Dendritic cell treated with granulocyte-macrophage colony-stimulating factor and Interleukin-4, amounts not matched to agents 40 ng/mL and 50 ng/mL, for 4 days (primary cell): ENCODE results near the gene PIK3R3.

Experiments used
- H3K27ac Mint-ChIP-seq: one replicate; pipeline ENCODE4 v1.8.0; 2022; ENCODE audit warnings: mild to moderate bottlenecking, mixed read lengths
- H3K27me3 Mint-ChIP-seq: one replicate; pipeline ENCODE4 v1.8.0; 2022; ENCODE audit warnings: mild to moderate bottlenecking, mixed read lengths
- H3K36me3 Mint-ChIP-seq: one replicate; pipeline ENCODE4 v1.8.0; 2022; ENCODE audit warnings: low read depth, mixed read lengths
- H3K4me1 Mint-ChIP-seq: one replicate; pipeline ENCODE4 v1.8.0; 2022; ENCODE audit warnings: low read depth, mixed read lengths
- H3K4me3 Mint-ChIP-seq: one replicate; pipeline ENCODE4 v1.8.0; 2022; ENCODE audit warnings: mild to moderate bottlenecking, moderate library complexity, mixed read lengths
- H3K9me3 Mint-ChIP-seq: one replicate; pipeline ENCODE4 v1.8.0; 2022; ENCODE audit warnings: mixed read lengths
- intact Hi-C: fragments of 100-400 bp; cut with micrococcal nuclease; formaldehyde crosslinking; loops from one replicate; pipeline ENCODE4 v1.15.0; 2022

PIK3R3 gene

DNA sequence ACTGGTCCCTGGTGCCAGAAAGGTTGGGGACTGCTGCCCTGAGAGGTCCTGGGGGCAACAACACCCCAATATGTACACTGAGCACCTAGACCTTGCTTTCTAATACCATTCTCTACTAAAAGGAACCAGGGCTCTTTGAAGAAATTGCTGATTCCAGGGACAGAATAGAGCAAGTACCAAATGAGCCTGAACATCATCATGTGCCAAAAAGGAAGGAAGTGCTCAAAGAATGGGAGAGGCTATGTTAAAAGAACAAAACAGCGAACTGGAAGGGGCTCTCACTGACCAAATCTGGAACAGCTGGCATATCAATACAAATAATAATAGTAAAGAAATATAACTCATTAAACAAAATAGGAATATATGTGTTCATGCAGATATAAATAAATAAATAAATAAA is 50.8 kb downstream of the PIK3R3 start:
- H3K4me1 Mint-ChIP-seq: no peaks in the 10 kb centered on the region
- no peaks in the 10 kb centered on the region for H3K9me3 Mint-ChIP-seq
- no peak overlapping the region for H3K27ac Mint-ChIP-seq
- intact Hi-C loops: no loop called here
- no peaks in the 10 kb centered on the region for H3K36me3 Mint-ChIP-seq
- H3K27me3 Mint-ChIP-seq: peaks cover 3% of the 10 kb centered on the region
- no peak overlapping the region for H3K4me3 Mint-ChIP-seq

DNA sequence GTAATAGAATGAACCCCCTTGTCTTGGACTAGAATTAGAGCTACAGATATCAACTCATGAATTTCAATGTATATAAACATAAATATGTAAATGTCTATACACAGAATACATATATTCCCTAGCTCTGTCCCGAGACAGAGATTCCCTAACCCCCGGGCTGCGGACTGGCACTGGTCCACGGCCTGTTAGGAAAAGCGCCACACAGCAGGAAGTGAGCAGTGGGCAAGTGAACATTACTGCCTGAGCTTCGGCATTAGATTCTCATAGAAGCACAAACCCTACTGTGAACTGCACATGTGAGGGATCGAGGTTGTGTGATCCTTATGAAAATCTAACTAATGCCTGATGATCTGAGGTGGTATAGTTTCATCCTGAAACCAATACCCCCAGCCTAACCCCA is 51.2 kb downstream of the PIK3R3 start:
- Mint-ChIP-seq H3K27me3 (peaks cover 3% of the 10 kb centered on the region), H3K4me3 (no peak overlapping the region), H3K27ac (no peak overlapping the region), H3K9me3 (no peaks in the 10 kb centered on the region), H3K36me3 (no peaks in the 10 kb centered on the region), H3K4me1 (peaks cover 2% of the 10 kb centered on the region)
- intact Hi-C loops: no loop called here

DNA sequence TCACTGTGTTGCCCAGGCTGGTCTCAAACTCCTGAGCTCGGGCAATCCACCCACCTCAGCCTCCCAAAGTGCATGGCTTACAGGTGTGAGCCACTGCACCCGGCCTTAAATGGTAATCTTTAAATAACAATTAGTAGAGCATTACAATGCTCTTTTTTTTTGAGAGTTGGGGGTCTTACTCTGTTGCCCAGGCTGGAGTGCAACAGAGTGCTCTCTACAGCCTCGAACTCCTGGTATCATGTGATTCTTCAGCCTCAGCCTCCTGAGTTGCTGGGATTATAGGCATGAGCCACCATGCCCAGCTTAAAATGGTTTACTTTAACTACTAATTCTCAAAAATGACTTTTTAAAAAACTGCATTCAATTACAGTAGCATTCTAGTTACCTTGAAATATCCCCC is 52.2 kb downstream of the PIK3R3 start:
- no peaks in the 10 kb centered on the region for H3K36me3 Mint-ChIP-seq
- intact Hi-C loops: no loop called here
- H3K27ac Mint-ChIP-seq: no peak overlapping the region
- H3K9me3 Mint-ChIP-seq: no peaks in the 10 kb centered on the region
- peaks cover 6% of the 10 kb centered on the region for H3K27me3 Mint-ChIP-seq
- no peak overlapping the region for H3K4me3 Mint-ChIP-seq
- H3K4me1 Mint-ChIP-seq: peaks cover 6% of the 10 kb centered on the region

DNA sequence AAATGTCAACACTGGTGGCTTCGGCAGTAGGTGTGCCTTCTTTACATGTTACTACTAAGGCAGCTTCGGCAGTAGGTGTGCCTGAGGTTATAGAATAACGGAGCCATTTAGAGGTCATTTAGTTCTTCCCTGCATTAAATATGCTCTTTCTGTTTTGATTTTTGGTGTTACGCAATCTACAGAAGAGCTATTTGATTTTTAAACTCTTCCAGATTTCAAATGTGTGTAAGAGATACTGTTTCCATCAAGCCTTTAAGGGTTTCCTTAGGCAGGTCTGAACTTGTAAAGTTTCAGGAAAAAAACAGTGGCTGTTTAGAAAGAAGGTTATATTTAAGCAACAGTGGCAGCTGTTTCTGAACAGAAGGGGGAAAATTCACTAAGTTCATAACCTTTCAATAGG is 54.8 kb downstream of the PIK3R3 start:
- Mint-ChIP-seq H3K4me1 (peaks cover 6% of the 10 kb centered on the region), H3K4me3 (no peak overlapping the region), H3K27ac (no peak overlapping the region), H3K27me3 (peaks cover 6% of the 10 kb centered on the region), H3K36me3 (no peaks in the 10 kb centered on the region), H3K9me3 (no peaks in the 10 kb centered on the region)
- intact Hi-C loops: no loop called here

DNA sequence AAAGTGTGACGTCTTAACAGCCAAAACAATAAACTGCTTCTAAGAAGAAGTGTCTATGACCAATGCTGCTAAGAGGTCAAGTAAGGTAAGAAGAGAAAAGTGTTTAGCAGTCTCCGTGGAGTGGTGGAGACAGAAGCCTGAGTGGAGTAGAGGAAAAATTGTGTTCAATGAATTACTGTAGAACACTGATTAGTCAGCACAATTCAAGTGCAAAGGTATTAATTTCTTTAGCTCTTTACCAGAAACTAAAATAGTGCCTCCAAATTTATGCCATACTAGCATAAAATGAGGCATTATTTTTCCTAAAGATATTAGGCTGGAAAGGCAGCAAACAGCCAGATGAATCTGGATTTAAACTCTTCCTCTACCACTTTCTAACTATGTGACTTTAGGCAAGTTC is 56.1 kb downstream of the PIK3R3 start:
- peaks cover 11% of the 10 kb centered on the region for H3K4me1 Mint-ChIP-seq
- intact Hi-C loops: no loop called here

DNA sequence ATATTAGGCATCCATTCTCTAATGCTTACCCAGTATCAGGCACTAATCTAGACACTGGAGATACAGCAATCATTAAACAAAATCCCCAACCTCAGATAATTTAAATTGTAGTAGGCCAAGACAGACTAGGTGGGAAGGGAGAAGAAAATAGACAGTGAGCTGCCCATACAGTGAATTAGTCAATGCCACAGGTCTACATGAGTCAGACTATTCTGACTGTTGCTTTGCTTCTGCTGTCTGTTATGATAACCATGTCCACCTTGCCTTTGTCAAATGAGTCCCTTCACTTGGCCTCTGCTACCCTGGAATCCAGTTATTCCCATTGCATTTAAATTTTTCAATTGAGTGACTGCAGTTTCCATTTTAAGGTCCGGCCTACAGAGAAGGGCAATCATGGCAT is 59.5 kb downstream of the PIK3R3 start:
- no peaks in the 10 kb centered on the region for H3K36me3 Mint-ChIP-seq
- no peak overlapping the region for H3K4me3 Mint-ChIP-seq
- H3K27me3 Mint-ChIP-seq: peaks cover 9% of the 10 kb centered on the region
- peaks cover 11% of the 10 kb centered on the region for H3K4me1 Mint-ChIP-seq
- H3K27ac Mint-ChIP-seq: no peak overlapping the region
- intact Hi-C loops: no loop called here
- H3K9me3 Mint-ChIP-seq: no peaks in the 10 kb centered on the region

More for the DNA sequence above, 56.1 kb downstream of the PIK3R3 start:
- Mint-ChIP-seq H3K9me3 (no peaks in the 10 kb centered on the region), H3K36me3 (no peaks in the 10 kb centered on the region), H3K27ac (no peak overlapping the region), H3K27me3 (peaks cover 12% of the 10 kb centered on the region), H3K4me3 (no peak overlapping the region)

DNA sequence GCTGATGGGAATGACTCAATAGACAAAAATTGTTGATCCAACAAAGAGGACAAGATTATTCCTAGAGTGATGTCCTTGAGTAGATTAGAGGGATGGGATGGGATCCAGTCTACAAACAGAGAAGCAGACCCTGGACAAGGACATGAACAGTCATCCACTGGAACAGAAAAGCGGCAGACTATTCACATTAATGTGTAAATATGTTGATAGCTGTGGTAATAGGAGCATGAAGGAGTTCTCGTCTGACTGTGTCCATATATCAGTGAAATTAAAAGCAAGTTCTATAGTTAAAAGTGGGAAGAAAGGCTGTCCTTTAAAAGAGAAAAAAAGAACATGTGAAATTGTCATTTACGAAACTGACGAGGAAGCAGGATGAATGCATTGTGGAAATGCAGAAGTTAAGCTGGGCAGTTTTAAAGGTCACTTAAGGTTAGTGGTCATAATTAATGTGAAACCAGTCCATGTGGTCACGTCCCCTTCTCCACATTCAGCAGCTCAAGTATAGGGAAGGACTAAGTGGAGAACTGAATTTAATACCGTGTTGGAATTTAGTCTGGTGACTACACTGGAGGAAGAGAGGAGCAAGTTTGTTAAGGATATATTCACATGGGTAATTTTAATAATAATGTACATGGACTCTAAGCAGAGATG is 62.1 kb downstream of the PIK3R3 start:
- Mint-ChIP-seq H3K4me3 (no peak overlapping the region), H3K9me3 (no peaks in the 10 kb centered on the region), H3K36me3 (no peaks in the 10 kb centered on the region), H3K27me3 (peaks cover 6% of the 10 kb centered on the region), H3K27ac (no peak overlapping the region), H3K4me1 (peaks cover 8% of the 10 kb centered on the region)
- intact Hi-C loops: no loop called here

DNA sequence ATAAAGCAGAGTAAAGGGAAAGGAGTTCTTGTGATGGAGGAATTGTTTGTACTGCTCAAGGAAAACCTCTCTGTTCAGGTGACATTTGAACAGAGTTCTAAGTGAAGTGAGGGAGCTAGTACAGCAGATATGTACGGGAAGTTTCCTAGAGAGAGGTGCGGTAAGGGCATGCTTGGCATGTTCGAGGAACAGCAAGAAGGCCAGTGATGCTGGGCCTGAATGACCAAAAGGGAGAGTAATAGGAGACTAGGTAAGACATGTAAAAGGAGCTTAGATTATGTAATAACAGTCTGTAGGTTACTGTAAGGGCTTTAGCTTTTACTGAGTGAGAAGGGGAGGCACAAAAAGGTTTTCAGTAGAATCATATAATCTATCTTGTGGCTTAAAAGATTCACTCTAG is 63.9 kb downstream of the PIK3R3 start:
- intact Hi-C loops: no loop called here
- Mint-ChIP-seq H3K9me3 (no peaks in the 10 kb centered on the region), H3K4me3 (no peak overlapping the region), H3K4me1 (peaks cover 10% of the 10 kb centered on the region), H3K36me3 (no peaks in the 10 kb centered on the region), H3K27ac (no peak overlapping the region), H3K27me3 (peaks cover 6% of the 10 kb centered on the region)

DNA sequence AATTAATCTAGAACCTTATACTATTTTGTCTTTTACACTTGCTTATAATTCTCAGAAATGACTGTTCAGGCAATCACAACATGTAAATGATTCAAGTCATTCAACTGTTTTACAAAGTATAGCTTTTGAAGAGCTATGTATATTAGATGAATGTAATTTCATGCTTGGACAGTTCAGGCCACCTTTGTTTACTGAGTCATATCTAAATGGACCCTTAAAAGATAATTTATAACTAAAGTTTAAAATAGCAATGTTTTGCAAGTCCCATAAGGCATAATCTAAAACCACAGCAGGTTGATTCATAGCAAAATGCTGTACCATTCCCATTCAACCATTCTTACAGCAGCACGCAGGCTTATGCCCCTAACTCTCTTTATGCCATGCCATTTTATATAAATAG is 64.8 kb downstream of the PIK3R3 start:
- Mint-ChIP-seq H3K4me1 (peaks cover 15% of the 10 kb centered on the region), H3K4me3 (no peak overlapping the region), H3K9me3 (no peaks in the 10 kb centered on the region), H3K36me3 (no peaks in the 10 kb centered on the region), H3K27me3 (peaks cover 6% of the 10 kb centered on the region), H3K27ac (no peak overlapping the region)
- intact Hi-C loops: no loop called here

DNA sequence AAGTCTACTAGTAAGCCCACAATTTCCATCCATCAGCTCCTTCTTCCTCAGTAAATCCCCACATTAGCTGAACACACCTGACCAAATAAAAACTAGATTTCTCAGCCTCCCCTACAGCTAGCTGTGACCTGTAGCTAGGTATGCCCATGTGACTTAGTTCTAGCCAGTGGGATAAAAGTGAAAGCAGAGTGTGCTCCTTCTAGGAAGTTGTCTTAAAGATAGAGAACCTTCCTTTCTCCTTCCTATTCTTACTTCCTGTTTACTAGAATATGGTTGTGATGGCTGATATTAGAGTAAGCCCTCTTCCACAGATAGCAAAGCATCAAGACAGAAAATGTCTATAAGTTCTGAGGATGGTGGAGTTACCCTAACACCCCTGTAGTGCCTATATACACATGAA is 67.0 kb downstream of the PIK3R3 start:
- Mint-ChIP-seq H3K27me3 (no peaks in the 10 kb centered on the region), H3K36me3 (no peaks in the 10 kb centered on the region), H3K4me3 (no peak overlapping the region), H3K9me3 (no peaks in the 10 kb centered on the region), H3K27ac (no peak overlapping the region), H3K4me1 (peaks cover 11% of the 10 kb centered on the region)
- intact Hi-C loops: no loop called here

DNA sequence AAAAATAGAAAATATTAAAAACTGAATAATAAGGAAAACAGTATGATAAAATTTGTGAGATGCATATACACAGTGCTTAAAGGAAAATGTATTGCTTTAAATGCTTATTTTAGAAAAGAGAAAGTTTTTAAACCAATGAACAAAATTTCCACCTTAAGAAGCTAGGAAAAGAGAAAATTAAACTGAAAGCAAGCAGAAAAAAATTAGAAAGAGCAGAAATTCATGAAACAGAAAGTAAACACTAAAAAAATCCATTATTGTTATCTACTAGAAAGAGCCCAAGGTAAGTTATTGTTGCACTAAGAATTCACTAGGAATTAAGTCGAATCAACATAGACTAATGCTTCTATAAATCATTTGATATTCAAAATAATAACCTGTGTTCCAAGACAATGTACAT is 67.7 kb downstream of the PIK3R3 start:
- intact Hi-C loops: no loop called here
- H3K4me3 Mint-ChIP-seq: no peak overlapping the region
- no peaks in the 10 kb centered on the region for H3K36me3 Mint-ChIP-seq
- no peaks in the 10 kb centered on the region for H3K9me3 Mint-ChIP-seq
- H3K27me3 Mint-ChIP-seq: no peaks in the 10 kb centered on the region
- H3K27ac Mint-ChIP-seq: no peak overlapping the region
- peaks cover 11% of the 10 kb centered on the region for H3K4me1 Mint-ChIP-seq

DNA sequence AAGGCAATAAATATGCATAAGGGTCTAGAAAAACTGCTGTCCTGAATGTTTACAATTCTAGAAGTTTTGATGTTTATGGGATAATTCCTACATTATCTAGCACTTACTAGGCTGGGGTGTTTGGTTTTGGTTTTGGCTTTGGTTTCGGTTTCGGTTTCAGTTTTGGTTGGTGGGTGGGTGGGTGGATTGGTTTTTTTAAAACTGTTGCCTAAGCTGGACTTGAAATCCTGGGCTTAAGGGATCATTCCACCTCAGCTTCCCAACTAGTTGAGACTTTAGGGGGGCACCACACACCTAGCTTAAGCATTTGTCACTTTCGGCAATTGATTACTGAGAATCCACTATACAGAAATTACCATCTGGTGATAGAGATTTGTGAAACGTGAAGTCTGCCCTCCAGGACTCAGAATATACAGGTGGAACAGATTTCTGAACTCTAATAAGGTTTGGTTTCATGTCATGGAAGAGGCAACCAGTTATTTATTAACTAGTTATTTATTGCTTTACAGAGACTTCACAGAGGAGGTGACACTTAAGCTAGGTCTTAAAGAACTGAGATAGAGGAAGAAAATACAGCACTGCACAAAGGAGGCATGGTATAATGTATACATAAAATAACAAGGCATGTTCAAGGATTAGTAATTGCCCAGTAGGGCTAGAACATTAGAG is 69.6 kb downstream of the PIK3R3 start:
- no peak overlapping the region for H3K4me3 Mint-ChIP-seq
- H3K27me3 Mint-ChIP-seq: no peaks in the 10 kb centered on the region
- no peak overlapping the region for H3K27ac Mint-ChIP-seq
- H3K36me3 Mint-ChIP-seq: no peaks in the 10 kb centered on the region
- intact Hi-C loops: no loop called here
- peaks cover 9% of the 10 kb centered on the region for H3K9me3 Mint-ChIP-seq
- H3K4me1 Mint-ChIP-seq: peaks cover 11% of the 10 kb centered on the region

DNA sequence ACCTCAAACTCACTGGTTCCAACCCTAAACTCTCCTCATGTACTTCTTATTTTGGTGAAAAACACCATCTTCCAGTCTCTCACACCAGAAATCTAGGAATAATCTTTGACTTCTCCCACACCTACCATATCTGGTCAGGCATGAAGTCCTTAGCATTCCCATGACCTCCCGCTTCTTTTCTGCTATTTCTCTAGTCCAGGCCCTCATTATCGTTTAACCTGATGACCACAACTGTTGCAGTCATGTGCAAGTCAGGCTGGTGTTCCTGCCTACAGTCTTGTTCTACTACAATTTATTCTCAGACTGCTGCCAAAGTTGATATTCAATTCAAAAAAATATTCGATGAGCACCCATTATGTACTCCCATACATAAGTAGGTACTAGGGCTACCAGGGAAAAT is 71.3 kb downstream of the PIK3R3 start:
- Mint-ChIP-seq H3K27ac (no peak overlapping the region), H3K36me3 (no peaks in the 10 kb centered on the region), H3K4me1 (peaks cover 25% of the 10 kb centered on the region), H3K4me3 (no peak overlapping the region), H3K27me3 (no peaks in the 10 kb centered on the region), H3K9me3 (peaks cover 9% of the 10 kb centered on the region)
- intact Hi-C loops: no loop called here

DNA sequence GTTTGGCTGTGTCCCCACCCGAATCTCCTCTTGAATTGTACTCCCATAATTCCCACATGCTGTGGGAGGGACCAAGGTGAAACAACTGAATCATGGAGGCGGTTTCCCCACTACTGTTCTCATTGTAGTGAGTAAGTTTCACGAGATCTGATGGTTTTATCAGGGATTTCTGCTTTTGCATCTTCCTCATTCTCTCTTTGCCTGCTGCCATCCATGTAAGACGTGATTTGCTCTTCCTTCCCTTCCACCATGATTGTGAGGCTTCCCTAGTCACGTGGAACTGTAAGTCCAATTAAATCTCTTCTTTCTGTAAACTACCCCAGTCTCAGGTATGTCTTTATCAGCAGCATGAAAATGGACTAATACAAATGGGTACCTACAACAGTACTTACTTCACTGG is 73.5 kb downstream of the PIK3R3 start:
- Mint-ChIP-seq H3K9me3 (peaks cover 9% of the 10 kb centered on the region), H3K4me3 (no peak overlapping the region), H3K36me3 (no peaks in the 10 kb centered on the region), H3K27ac (no peak overlapping the region), H3K27me3 (no peaks in the 10 kb centered on the region), H3K4me1 (peaks cover 20% of the 10 kb centered on the region)
- intact Hi-C loops: no loop called here

DNA sequence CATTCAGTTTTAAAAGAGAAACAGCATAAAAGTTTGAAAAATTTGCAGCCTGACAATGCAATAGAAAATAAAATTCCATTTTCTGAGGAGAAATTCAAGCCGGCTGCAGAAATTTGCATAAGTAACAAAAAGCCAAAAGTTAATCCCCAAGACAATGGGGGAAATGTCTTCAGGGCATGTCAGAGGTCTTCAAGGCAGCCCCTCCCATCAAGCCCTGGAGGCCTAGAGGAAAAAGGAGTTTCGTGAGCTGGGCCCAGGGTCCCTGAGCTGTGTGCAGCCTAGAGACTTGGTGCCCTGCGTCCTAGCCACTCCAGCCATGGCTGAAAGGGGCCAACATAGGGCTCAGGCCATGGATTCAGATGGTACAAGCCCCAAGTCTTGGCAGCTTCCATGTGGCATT is 74.6 kb downstream of the PIK3R3 start:
- H3K36me3 Mint-ChIP-seq: no peaks in the 10 kb centered on the region
- no peak overlapping the region for H3K4me3 Mint-ChIP-seq
- peaks cover 17% of the 10 kb centered on the region for H3K4me1 Mint-ChIP-seq
- intact Hi-C loops: no loop called here
- H3K9me3 Mint-ChIP-seq: peaks cover 9% of the 10 kb centered on the region
- no peak overlapping the region for H3K27ac Mint-ChIP-seq
- no peaks in the 10 kb centered on the region for H3K27me3 Mint-ChIP-seq
